DND-41 (cell line): Measurements from ENCODE around the gene TFR2.

Experiments used
- ATAC-seq: fragments of 200-7000 bp; cut with Tn5 transposase; 3 replicates; pipeline ENCODE4 v1.9.1; 2021; ENCODE audit warnings: low read depth; ENCODE audit not compliant: insufficient read depth
- DNase-seq: peaks from one replicate; pipeline ENCODE4 v3.0.0-alpha.2; 2020
- H2AFZ ChIP-seq: 2 replicates; pipeline ENCODE4 v1.6.0; 2012; ENCODE audit warnings: low read depth, low read length
- H3K27ac ChIP-seq: 2 replicates; pipeline ENCODE4 v1.5.1; 2012; ENCODE audit warnings: low read length, inconsistent platforms
- H3K27me3 ChIP-seq: fragments of 200-600 bp; sonication (generic); 2 replicates; pipeline ENCODE4 v1.6.0; 2012; ENCODE audit warnings: low read length, mild to moderate bottlenecking, inconsistent platforms; ENCODE audit not compliant: insufficient read depth, poor library complexity
- H3K36me3 ChIP-seq: 2 replicates; pipeline ENCODE4 v1.5.1; 2012; ENCODE audit warnings: low read length, inconsistent platforms; ENCODE audit not compliant: insufficient read depth
- H3K4me1 ChIP-seq: 2 replicates; pipeline ENCODE4 v1.5.1; 2012; ENCODE audit warnings: mild to moderate bottlenecking, low read length; ENCODE audit not compliant: insufficient read depth
- H3K4me2 ChIP-seq: 2 replicates; pipeline ENCODE4 v1.6.0; 2012; ENCODE audit warnings: mild to moderate bottlenecking, moderate library complexity, low read length, inconsistent platforms; ENCODE audit not compliant: insufficient read depth
- H3K4me3 ChIP-seq, 2 experiments: fragments of 200-600 bp in 1 of 2; shearing (Covaris generic) in 1 of 2; 2 replicates each; pipeline ENCODE4 v1.5.1; 2012 to 2016; ENCODE audit warnings: inconsistent platforms in 2 of 2, low read length in 2 of 2, mild to moderate bottlenecking in 2 of 2, low read depth in 1 of 2, moderate library complexity in 1 of 2
- H3K79me2 ChIP-seq: 2 replicates; pipeline ENCODE4 v1.6.0; 2012; ENCODE audit warnings: low read length, inconsistent platforms; ENCODE audit not compliant: insufficient read depth
- H3K9ac ChIP-seq: 2 replicates; pipeline ENCODE4 v1.6.0; 2012; ENCODE audit warnings: low read depth, mild to moderate bottlenecking, inconsistent platforms, low read length, moderate library complexity
- H3K9me3 ChIP-seq: 2 replicates; pipeline ENCODE4 v1.5.1; 2012; ENCODE audit warnings: low read length, moderate library complexity, mild to moderate bottlenecking, inconsistent platforms; ENCODE audit not compliant: insufficient read depth, severe bottlenecking
- H4K20me1 ChIP-seq: 2 replicates; pipeline ENCODE4 v1.6.0; 2012; ENCODE audit warnings: low read length; ENCODE audit not compliant: insufficient read depth
- EZH2 ChIP-seq: IDR thresholded peaks from 3 replicates; pipeline ENCODE4 v1.6.1; 2012; ENCODE audit warnings: borderline replicate concordance, low read depth, mild to moderate bottlenecking, moderate library complexity, low read length, inconsistent platforms; ENCODE audit not compliant: severe bottlenecking
- TF ChIP-seq, protein P1 (sequence below): IDR thresholded peaks from 2 replicates; pipeline ENCODE4 v1.5.1; 2012; ENCODE audit warnings: borderline replicate concordance, low read length, moderate library complexity, mild to moderate bottlenecking; ENCODE audit not compliant: poor library complexity, severe bottlenecking; ENCODE audit errors: extremely low read depth

The TFR2 gene

DNA sequence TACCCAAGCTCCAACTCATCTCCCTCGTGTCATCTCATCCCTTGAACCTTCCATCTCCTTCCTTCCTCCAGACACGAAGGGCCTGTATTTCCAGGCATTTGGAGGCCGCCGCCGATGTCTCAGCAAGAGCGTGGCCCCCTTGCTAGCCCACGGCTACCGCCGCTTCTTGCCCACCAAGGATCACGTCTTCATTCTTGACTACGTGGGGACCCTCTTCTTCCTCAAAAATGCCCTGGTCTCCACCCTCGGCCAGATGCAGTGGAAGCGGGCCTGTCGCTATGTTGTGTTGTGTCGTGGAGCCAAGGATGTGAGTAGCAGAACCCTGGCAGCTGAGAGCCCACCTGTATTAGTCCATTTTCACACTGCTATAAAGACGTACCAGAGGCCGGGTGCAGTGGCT, 49.8 kb downstream of the TFR2 start:
- Histone ChIP-seq H3K79me2 (no peaks in the 10 kb centered on the region), H3K9me3 (no peaks in the 10 kb centered on the region), H2AFZ (no peak overlapping the region), H3K4me3 (no peak overlapping the region), H4K20me1 (no peaks in the 10 kb centered on the region), H3K27ac (no peak overlapping the region), H3K4me2 (no peak overlapping the region), H3K9ac (no peak overlapping the region), H3K36me3 (no peaks in the 10 kb centered on the region), H3K4me1 (peaks cover 5% of the 10 kb centered on the region; the same call in 1 of the 2 replicates), H3K27me3 (no peaks in the 10 kb centered on the region)
- DNase-seq (no peak), ATAC-seq (no peak)
- no peak for TF ChIP-seq EZH2
- TF ChIP-seq, protein P1, sequence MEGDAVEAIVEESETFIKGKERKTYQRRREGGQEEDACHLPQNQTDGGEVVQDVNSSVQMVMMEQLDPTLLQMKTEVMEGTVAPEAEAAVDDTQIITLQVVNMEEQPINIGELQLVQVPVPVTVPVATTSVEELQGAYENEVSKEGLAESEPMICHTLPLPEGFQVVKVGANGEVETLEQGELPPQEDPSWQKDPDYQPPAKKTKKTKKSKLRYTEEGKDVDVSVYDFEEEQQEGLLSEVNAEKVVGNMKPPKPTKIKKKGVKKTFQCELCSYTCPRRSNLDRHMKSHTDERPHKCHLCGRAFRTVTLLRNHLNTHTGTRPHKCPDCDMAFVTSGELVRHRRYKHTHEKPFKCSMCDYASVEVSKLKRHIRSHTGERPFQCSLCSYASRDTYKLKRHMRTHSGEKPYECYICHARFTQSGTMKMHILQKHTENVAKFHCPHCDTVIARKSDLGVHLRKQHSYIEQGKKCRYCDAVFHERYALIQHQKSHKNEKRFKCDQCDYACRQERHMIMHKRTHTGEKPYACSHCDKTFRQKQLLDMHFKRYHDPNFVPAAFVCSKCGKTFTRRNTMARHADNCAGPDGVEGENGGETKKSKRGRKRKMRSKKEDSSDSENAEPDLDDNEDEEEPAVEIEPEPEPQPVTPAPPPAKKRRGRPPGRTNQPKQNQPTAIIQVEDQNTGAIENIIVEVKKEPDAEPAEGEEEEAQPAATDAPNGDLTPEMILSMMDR, result no peak

DNA sequence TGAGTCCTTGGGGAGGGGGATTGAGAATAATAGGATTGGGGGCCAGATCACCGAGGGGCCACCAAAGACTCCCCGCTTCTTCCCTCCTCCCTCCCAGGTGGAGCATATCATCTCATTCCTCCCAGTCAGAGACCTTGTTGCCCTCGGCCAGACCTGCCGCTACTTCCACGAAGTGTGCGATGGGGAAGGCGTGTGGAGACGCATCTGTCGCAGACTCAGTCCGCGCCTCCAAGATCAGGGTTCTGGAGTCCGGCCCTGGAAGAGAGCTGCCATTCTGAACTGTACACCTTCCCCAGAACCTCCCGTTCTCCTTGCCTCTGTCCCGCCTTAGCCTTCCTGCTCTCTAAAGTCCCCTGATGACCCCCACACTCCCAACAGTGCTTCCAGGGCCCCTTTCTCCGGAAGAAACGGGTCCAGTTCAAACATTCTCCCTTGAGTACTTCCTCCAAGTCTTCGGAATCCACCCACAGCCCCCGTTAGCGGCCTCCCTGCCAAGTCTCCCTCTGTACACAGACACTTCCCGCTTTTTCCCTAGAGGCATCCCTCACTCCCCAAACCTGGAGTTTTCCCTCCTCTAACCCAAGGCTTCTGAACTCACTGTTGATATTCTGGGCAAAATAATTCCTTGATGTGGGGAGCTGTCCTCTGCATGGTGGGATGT, 51.1 kb downstream of the TFR2 start:
- Histone ChIP-seq H3K79me2 (peaks cover 7% of the 10 kb centered on the region), H3K9ac (no peak overlapping the region), H4K20me1 (peaks cover 4% of the 10 kb centered on the region), H3K27me3 (no peaks in the 10 kb centered on the region), H3K4me1 (peaks cover 8% of the 10 kb centered on the region; the same call in 1 of the 2 replicates), H3K36me3 (no peaks in the 10 kb centered on the region), H3K4me2 (no peak overlapping the region), H3K4me3 (no peak overlapping the region), H3K27ac (no peak overlapping the region), H3K9me3 (no peaks in the 10 kb centered on the region), H2AFZ (no peak overlapping the region)
- DNase-seq (no peak), ATAC-seq (no peak)
- TF ChIP-seq EZH2, result no peak
- TF ChIP-seq, protein P1, result no peak

DNA sequence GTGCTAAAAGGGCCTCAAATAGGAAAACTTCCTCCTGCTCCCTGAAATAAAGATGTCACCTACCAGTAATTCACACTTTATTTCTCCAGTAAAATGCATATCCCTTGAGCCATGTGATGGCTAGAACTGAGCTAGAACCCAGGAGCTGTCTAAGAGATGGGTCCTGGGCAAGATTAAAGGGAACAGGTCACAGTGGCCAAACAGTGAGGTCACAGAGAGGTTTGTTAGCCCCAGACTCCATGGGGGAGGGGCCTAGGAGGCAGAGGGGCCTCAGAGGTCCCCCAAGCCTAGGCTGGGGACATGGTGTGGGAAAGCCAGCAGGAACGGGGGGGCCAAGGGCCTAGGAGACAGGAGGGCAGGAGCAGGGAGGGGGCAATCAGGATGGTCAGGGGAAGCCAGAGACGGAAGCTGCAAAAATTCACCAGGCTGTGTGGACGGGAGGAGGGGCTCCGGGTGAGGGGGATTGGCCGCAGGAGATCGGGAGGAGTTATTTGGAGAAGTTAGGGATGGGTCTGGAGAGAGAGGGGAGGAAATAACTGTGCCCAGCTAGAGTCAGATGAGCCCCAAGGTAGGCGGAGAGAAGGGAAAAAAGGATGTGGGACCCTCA, 51.9 kb downstream of the TFR2 start:
- DNase-seq, result no peak
- Histone ChIP-seq H3K79me2 (peaks cover 15% of the 10 kb centered on the region), H4K20me1 (peaks cover 12% of the 10 kb centered on the region), H3K27ac (no peak overlapping the region), H3K9ac (no peak overlapping the region), H3K9me3 (no peaks in the 10 kb centered on the region), H3K4me3 (no peak overlapping the region), H3K36me3 (0 out of 2 replicates have a peak, but pooled peaks cover 5% of the 10 kb centered on the region), H2AFZ (no peak overlapping the region), H3K4me1 (peaks cover 16% of the 10 kb centered on the region), H3K4me2 (no peak overlapping the region), H3K27me3 (no peaks in the 10 kb centered on the region)
- ATAC-seq, result no peak
- no peak for TF ChIP-seq EZH2
- TF ChIP-seq, protein P1, result no peak
